H9 (cell line): Measurements from ENCODE around the gene CTSW. TPM values are rescaled to one million over a fixed set of nuclear protein-coding genes. Genes with fewer than 3 reads are reported as not detected.

Experiments used
- DNase-seq: peaks from one replicate; pipeline ENCODE4 v3.0.0-alpha.2; 2017
- H2AFZ ChIP-seq: one replicate; pipeline ENCODE4 v1.6.1; 2013; ENCODE audit warnings: mild to moderate bottlenecking, low read length, control low read depth, moderate library complexity
- H2AK5ac ChIP-seq: 2 replicates; pipeline ENCODE4 v1.6.1; 2013; ENCODE audit warnings: low read length, control low read depth, mixed read lengths; ENCODE audit not compliant: insufficient read length
- H2BK120ac ChIP-seq: one replicate; pipeline ENCODE4 v1.6.1; 2013; ENCODE audit warnings: low read depth, mild to moderate bottlenecking, low read length, control low read depth, inconsistent platforms; ENCODE audit not compliant: poor library complexity, severe bottlenecking
- H2BK12ac ChIP-seq: 2 replicates; pipeline ENCODE4 v1.6.1; 2013; ENCODE audit warnings: low read length, control low read depth, mixed read lengths, low read depth; ENCODE audit not compliant: insufficient read length
- H2BK15ac ChIP-seq: 2 replicates; pipeline ENCODE4 v1.6.1; 2013; ENCODE audit warnings: low read depth, low read length, control low read depth
- H2BK20ac ChIP-seq: one replicate; pipeline ENCODE4 v1.6.1; 2013; ENCODE audit warnings: low read depth, mild to moderate bottlenecking, low read length, control low read depth, inconsistent platforms; ENCODE audit not compliant: poor library complexity, severe bottlenecking
- H2BK5ac ChIP-seq: 2 replicates; pipeline ENCODE4 v1.6.1; 2013; ENCODE audit warnings: low read length, control low read depth, mixed read lengths; ENCODE audit not compliant: insufficient read length
- H3K14ac ChIP-seq: 2 replicates; pipeline ENCODE4 v1.6.1; 2013; ENCODE audit warnings: low read length, control low read depth; ENCODE audit not compliant: insufficient read depth
- H3K18ac ChIP-seq: 2 replicates; pipeline ENCODE4 v1.6.1; 2013; ENCODE audit warnings: low read depth, mild to moderate bottlenecking, mixed read lengths, low read length, control low read depth; ENCODE audit not compliant: insufficient read length
- H3K23ac ChIP-seq: 2 replicates; pipeline ENCODE4 v1.6.1; 2013; ENCODE audit warnings: low read length, control low read depth, mixed read lengths, low read depth; ENCODE audit not compliant: insufficient read length
- H3K23me2 ChIP-seq: 2 replicates; pipeline ENCODE4 v1.6.1; 2013; ENCODE audit warnings: low read depth, mild to moderate bottlenecking, mixed read lengths, low read length, control low read depth; ENCODE audit not compliant: insufficient read length, poor library complexity, severe bottlenecking
- H3K27ac ChIP-seq: 2 replicates; pipeline ENCODE4 v1.5.1; 2013; ENCODE audit warnings: low read length, control low read depth, mixed read lengths, low read depth; ENCODE audit not compliant: insufficient read length
- H3K27me3 ChIP-seq: 2 replicates; pipeline ENCODE4 v1.6.1; 2013; ENCODE audit warnings: low read length, control low read depth, inconsistent platforms; ENCODE audit not compliant: insufficient read depth
- H3K4ac ChIP-seq: 2 replicates; pipeline ENCODE4 v1.6.1; 2013; ENCODE audit warnings: low read depth, mild to moderate bottlenecking, control low read depth, inconsistent platforms, low read length, moderate library complexity
- H3K4me1 ChIP-seq: 2 replicates; pipeline ENCODE4 v1.6.1; 2013; ENCODE audit warnings: low read length, control low read depth, inconsistent platforms; ENCODE audit not compliant: insufficient read depth
- H3K4me2 ChIP-seq: 2 replicates; pipeline ENCODE4 v1.6.1; 2013; ENCODE audit warnings: low read length, control low read depth, mixed read lengths; ENCODE audit not compliant: insufficient read length, insufficient read depth
- H3K56ac ChIP-seq: 2 replicates; pipeline ENCODE4 v1.6.1; 2013; ENCODE audit warnings: low read depth, mild to moderate bottlenecking, mixed read lengths, low read length, control low read depth; ENCODE audit not compliant: insufficient read length
- H3K79me1 ChIP-seq: 2 replicates; pipeline ENCODE4 v1.6.1; 2013; ENCODE audit warnings: low read depth, mild to moderate bottlenecking, moderate library complexity, low read length, control low read depth, inconsistent platforms; ENCODE audit not compliant: insufficient read depth, poor library complexity, severe bottlenecking
- H3K79me2 ChIP-seq: 2 replicates; pipeline ENCODE4 v1.6.1; 2013; ENCODE audit warnings: low read length, control low read depth, inconsistent platforms; ENCODE audit not compliant: insufficient read depth
- H3K9ac ChIP-seq: 2 replicates; pipeline ENCODE4 v1.6.1; 2013; ENCODE audit warnings: low read length, control low read depth, mixed read lengths; ENCODE audit not compliant: insufficient read length; ENCODE audit errors: extremely low read depth
- H3K9me3 ChIP-seq: one replicate; pipeline ENCODE4 v1.6.1; 2013; ENCODE audit warnings: low read depth, low read length, inconsistent platforms; ENCODE audit not compliant: control insufficient read depth
- H3T11ph ChIP-seq: one replicate; pipeline ENCODE4 v1.6.1; 2013; ENCODE audit warnings: mild to moderate bottlenecking, low read length, control low read depth, inconsistent platforms
- H4K20me1 ChIP-seq: one replicate; pipeline ENCODE4 v1.6.1; 2013; ENCODE audit not compliant: control insufficient read depth, insufficient read length, insufficient read depth
- H4K5ac ChIP-seq: 2 replicates; pipeline ENCODE4 v1.6.1; 2013; ENCODE audit warnings: low read depth, mild to moderate bottlenecking, mixed read lengths, low read length, control low read depth; ENCODE audit not compliant: insufficient read length
- H4K8ac ChIP-seq: replicated peaks from 2 replicates; pipeline ENCODE4 v1.6.1; 2013; ENCODE audit warnings: low read length, control low read depth, mixed read lengths, low read depth; ENCODE audit not compliant: insufficient read length
- H4K91ac ChIP-seq: 2 replicates; pipeline ENCODE4 v1.6.1; 2013; ENCODE audit warnings: low read depth, mild to moderate bottlenecking, moderate library complexity, mixed read lengths, low read length, control low read depth; ENCODE audit not compliant: insufficient read length
- H3K27ac Mint-ChIP-seq, 3 experiments: 2 replicates in 2 of 3; 3 replicates in 1 of 3; pipeline ENCODE4 v1.8.0; 2020 to 2021; ENCODE audit warnings: mixed read lengths in 3 of 3, mild to moderate bottlenecking in 1 of 3, moderate library complexity in 1 of 3
- H3K27me3 Mint-ChIP-seq: 2 replicates; pipeline ENCODE4 v1.8.0; 2021; ENCODE audit warnings: low read depth, mild to moderate bottlenecking, moderate library complexity, mixed read lengths
- H3K36me3 Mint-ChIP-seq, 3 experiments: 2 replicates in 2 of 3; 3 replicates in 1 of 3; pipeline ENCODE4 v1.8.0; 2020 to 2021; ENCODE audit warnings: low read depth in 3 of 3, mixed read lengths in 3 of 3; ENCODE audit not compliant: insufficient read depth in 1 of 3
- H3K4me1 Mint-ChIP-seq, 2 experiments: 2 replicates each; pipeline ENCODE4 v1.8.0; 2020; ENCODE audit warnings: mixed read lengths in 2 of 2
- H3K4me3 Mint-ChIP-seq, 2 experiments: 2 replicates in 1 of 2; 3 replicates in 1 of 2; pipeline ENCODE4 v1.8.0; 2020 to 2021; ENCODE audit warnings: mild to moderate bottlenecking in 2 of 2, mixed read lengths in 2 of 2, moderate library complexity in 1 of 2
- H3K9me3 Mint-ChIP-seq, 2 experiments: 2 replicates in 1 of 2; 3 replicates in 1 of 2; pipeline ENCODE4 v1.8.0; 2020; ENCODE audit warnings: mild to moderate bottlenecking in 2 of 2, mixed read lengths in 2 of 2, moderate library complexity in 1 of 2
- WGBS: extraction: QIAGEN DNeasy Blood & Tissue Kit; methylation state at CpG from one replicate; pipeline ENCODE4 v1.1.7; 2013; ENCODE audit warnings: missing lambda C conversion rate, low lambda C conversion rate, mixed read lengths; ENCODE audit not compliant: insufficient read length; ENCODE audit errors: extremely low coverage; 5-methylcytosine and 5-hydroxymethylcytosine counted together
- total RNA-seq: library from RNA; stranded (reverse); gene quantifications from 2 replicates; pipeline ENCODE4 v1.2.1, GENCODE V29; 2021
- TF ChIP-seq, protein P1 (sequence below): fragments of 200-600 bp; sonication (generic); conservative IDR thresholded peaks from 3 replicates; pipeline ENCODE4 v1.8.0; 2021; ENCODE audit warnings: antibody characterized with exemption, mild to moderate bottlenecking

The CTSW gene
- total RNA-seq, 1 experiment from 2014 or later = not detected

DNA sequence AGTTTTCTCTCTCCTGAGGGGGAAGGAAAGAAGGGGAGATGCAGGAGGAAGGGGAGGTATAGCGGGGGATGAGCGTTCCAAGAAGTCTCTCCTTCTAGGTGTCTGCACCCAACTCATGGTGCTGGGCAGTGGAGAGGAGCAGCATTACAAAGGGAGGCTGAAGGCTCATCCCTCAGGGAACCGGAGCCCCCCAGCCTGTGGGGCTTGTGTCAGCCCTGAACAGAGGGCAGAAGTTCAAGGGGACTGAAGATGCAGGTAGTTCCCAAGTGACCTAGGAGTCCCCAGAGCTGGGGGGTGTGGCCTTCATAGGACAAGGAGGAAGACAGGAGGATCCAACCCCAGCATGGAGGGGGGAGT lies 37.4 kb downstream of the CTSW start:
- H3K27ac Mint-ChIP-seq = 0 out of 7 replicates have a peak overlapping the region, but pooled peaks of 1 of the 3 experiments have one; percentile 27
- H3K23ac ChIP-seq = no peak overlapping the region
- TF ChIP-seq, protein P1, sequence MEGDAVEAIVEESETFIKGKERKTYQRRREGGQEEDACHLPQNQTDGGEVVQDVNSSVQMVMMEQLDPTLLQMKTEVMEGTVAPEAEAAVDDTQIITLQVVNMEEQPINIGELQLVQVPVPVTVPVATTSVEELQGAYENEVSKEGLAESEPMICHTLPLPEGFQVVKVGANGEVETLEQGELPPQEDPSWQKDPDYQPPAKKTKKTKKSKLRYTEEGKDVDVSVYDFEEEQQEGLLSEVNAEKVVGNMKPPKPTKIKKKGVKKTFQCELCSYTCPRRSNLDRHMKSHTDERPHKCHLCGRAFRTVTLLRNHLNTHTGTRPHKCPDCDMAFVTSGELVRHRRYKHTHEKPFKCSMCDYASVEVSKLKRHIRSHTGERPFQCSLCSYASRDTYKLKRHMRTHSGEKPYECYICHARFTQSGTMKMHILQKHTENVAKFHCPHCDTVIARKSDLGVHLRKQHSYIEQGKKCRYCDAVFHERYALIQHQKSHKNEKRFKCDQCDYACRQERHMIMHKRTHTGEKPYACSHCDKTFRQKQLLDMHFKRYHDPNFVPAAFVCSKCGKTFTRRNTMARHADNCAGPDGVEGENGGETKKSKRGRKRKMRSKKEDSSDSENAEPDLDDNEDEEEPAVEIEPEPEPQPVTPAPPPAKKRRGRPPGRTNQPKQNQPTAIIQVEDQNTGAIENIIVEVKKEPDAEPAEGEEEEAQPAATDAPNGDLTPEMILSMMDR = no peak
- no peak overlapping the region for H2BK20ac ChIP-seq
- no peak overlapping the region for H4K5ac ChIP-seq
- H3K56ac ChIP-seq = no peak overlapping the region
- no peaks in the 10 kb centered on the region; a peak in 1 of 5 replicates for H3K9me3 Mint-ChIP-seq
- peaks cover 0 to 11% (median 8%) of the 10 kb centered on the region in 3 experiments; a peak in 6 of 7 replicates for H3K36me3 Mint-ChIP-seq
- no peak overlapping the region for H3K27ac ChIP-seq
- H3K9me3 ChIP-seq = no peaks in the 10 kb centered on the region
- WGBS = no CpG with 5 or more reads among the region's 3 CpGs
- no peak overlapping the region for H2BK15ac ChIP-seq
- peak overlapping the region; percentile 83 to 89 for H3K4me3 Mint-ChIP-seq
- H3K4ac ChIP-seq = no peak overlapping the region
- no peak overlapping the region for H4K8ac ChIP-seq
- no peaks in the 10 kb centered on the region; the same call in 1 of the 2 replicates for H3K4me1 ChIP-seq
- no peak overlapping the region for H3T11ph ChIP-seq
- H3K79me1 ChIP-seq = no peaks in the 10 kb centered on the region
- no peak overlapping the region for H4K91ac ChIP-seq
- H2AK5ac ChIP-seq = no peak overlapping the region
- no peak overlapping the region for H3K18ac ChIP-seq
- no peak overlapping the region for H3K9ac ChIP-seq
- no peak overlapping the region for H3K4me2 ChIP-seq
- H3K79me2 ChIP-seq = no peaks in the 10 kb centered on the region
- H2BK120ac ChIP-seq = no peak overlapping the region
- H3K4me1 Mint-ChIP-seq = peaks cover 21 to 28% of the 10 kb centered on the region in 2 experiments
- no peaks in the 10 kb centered on the region for H3K27me3 ChIP-seq
- H2BK12ac ChIP-seq = no peak overlapping the region
- peaks cover 11% of the 10 kb centered on the region for H3K23me2 ChIP-seq
- no peak overlapping the region for H2BK5ac ChIP-seq
- no peak overlapping the region for H2AFZ ChIP-seq
- no peaks in the 10 kb centered on the region for H4K20me1 ChIP-seq
- H3K14ac ChIP-seq = no peak overlapping the region
- H3K27me3 Mint-ChIP-seq = peaks cover 4% of the 10 kb centered on the region
- no peak for DNase-seq
